ENCODE results near the gene PRG3. TPM values are rescaled to one million over a fixed set of nuclear protein-coding genes. Genes with fewer than 3 reads are reported as not detected.

The PRG3 gene
- total and polyA plus RNA-seq, 9 of the 15 experiments (the other 6 are each of a cell fraction or from before 2014, with no cell fraction given) = 0.18 to 0.55 (median 0.38) TPM; not detected in 6

- TF ChIP-seq, protein P1, sequence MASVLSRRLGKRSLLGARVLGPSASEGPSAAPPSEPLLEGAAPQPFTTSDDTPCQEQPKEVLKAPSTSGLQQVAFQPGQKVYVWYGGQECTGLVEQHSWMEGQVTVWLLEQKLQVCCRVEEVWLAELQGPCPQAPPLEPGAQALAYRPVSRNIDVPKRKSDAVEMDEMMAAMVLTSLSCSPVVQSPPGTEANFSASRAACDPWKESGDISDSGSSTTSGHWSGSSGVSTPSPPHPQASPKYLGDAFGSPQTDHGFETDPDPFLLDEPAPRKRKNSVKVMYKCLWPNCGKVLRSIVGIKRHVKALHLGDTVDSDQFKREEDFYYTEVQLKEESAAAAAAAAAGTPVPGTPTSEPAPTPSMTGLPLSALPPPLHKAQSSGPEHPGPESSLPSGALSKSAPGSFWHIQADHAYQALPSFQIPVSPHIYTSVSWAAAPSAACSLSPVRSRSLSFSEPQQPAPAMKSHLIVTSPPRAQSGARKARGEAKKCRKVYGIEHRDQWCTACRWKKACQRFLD (CRISPR knock-in tag; IDR thresholded peaks at IDR 0.05) = peak; percentile 80
- TF ChIP-seq, protein P2, sequence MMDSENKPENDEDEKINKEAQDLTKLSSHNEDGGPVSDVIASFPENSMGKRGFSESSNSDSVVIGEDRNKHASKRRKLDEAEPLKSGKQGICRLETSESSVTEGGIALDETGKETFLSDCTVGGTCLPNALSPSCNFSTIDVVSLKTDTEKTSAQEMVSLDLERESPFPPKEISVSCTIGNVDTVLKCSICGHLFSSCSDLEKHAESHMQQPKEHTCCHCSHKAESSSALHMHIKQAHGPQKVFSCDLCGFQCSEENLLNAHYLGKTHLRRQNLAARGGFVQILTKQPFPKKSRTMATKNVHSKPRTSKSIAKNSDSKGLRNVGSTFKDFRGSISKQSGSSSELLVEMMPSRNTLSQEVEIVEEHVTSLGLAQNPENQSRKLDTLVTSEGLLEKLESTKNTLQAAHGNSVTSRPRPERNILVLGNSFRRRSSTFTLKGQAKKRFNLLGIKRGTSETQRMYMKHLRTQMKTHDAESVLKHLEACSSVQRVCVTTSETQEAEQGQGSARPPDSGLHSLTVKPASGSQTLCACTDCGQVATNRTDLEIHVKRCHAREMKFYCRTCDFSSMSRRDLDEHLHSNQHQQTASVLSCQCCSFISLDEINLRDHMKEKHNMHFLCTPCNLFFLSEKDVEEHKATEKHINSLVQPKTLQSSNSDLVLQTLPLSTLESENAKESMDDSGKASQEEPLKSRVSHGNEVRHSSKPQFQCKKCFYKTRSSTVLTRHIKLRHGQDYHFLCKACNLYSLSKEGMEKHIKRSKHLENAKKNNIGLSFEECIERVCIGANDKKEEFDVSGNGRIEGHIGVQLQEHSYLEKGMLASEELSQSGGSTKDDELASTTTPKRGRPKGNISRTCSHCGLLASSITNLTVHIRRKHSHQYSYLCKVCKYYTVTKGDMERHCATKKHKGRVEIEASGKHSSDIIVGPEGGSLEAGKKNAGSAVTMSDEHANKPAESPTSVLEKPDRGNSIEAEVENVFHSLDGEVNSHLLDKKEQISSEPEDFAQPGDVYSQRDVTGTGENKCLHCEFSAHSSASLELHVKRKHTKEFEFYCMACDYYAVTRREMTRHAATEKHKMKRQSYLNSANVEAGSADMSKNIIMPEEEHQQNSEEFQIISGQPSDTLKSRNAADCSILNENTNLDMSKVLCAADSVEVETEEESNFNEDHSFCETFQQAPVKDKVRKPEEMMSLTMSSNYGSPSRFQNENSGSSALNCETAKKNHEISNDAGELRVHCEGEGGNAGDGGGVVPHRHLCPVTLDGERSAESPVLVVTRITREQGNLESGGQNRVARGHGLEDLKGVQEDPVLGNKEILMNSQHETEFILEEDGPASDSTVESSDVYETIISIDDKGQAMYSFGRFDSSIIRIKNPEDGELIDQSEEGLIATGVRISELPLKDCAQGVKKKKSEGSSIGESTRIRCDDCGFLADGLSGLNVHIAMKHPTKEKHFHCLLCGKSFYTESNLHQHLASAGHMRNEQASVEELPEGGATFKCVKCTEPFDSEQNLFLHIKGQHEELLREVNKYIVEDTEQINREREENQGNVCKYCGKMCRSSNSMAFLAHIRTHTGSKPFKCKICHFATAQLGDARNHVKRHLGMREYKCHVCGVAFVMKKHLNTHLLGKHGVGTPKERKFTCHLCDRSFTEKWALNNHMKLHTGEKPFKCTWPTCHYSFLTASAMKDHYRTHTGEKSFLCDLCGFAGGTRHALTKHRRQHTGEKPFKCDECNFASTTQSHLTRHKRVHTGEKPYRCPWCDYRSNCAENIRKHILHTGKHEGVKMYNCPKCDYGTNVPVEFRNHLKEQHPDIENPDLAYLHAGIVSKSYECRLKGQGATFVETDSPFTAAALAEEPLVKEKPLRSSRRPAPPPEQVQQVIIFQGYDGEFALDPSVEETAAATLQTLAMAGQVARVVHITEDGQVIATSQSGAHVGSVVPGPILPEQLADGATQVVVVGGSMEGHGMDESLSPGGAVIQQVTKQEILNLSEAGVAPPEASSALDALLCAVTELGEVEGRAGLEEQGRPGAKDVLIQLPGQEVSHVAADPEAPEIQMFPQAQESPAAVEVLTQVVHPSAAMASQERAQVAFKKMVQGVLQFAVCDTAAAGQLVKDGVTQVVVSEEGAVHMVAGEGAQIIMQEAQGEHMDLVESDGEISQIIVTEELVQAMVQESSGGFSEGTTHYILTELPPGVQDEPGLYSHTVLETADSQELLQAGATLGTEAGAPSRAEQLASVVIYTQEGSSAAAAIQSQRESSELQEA (IDR thresholded peaks at IDR 0.05; ENCODE audit: low read depth) = no peak
- peak; percentile 78 for TF ChIP-seq STAT5A (IDR thresholded peaks at IDR 0.05; ENCODE audit: borderline replicate concordance, low read length)
- TF ChIP-seq SMAD2 (IDR thresholded peaks at IDR 0.05; ENCODE audit: low read depth, low read length) = no peak
- peak; percentile 31 for TF ChIP-seq HMGN3 (IDR thresholded peaks at IDR 0.05; ENCODE audit: borderline replicate concordance, extremely low read depth, insufficient read length, low read depth, low read length)
- TF ChIP-seq ZC3H4 (CRISPR knock-in tag; IDR thresholded peaks at IDR 0.05; ENCODE audit: borderline replicate concordance) = no peak
- TF ChIP-seq TEAD2 (tag; IDR thresholded peaks at IDR 0.05) = no peak
- peak; percentile 88 for TF ChIP-seq CTBP1 (IDR thresholded peaks at IDR 0.05; ENCODE audit: borderline replicate concordance)
- no peak for TF ChIP-seq CBX8 (IDR thresholded peaks at IDR 0.05; ENCODE audit: borderline replicate concordance, extremely low read depth, low read depth, low read length, poor library complexity, severe bottlenecking)
- TF ChIP-seq SMARCC2 (IDR thresholded peaks at IDR 0.05; ENCODE audit: low read depth) = peak; percentile 84
- TF ChIP-seq HNRNPH1 (optimal IDR thresholded peaks at IDR 0.05; ENCODE audit: low read depth, low read length) = no peak
- TF ChIP-seq GATA2 (CRISPR knock-in tag; IDR thresholded peaks at IDR 0.05) = peak; percentile 80
- peak; percentile 50; the same call in 1 of the 2 replicates for TF ChIP-seq PHB2 (IDR thresholded peaks at IDR 0.05; ENCODE audit: low read depth)
- TF ChIP-seq NBN (IDR thresholded peaks at IDR 0.05; ENCODE audit: low read depth) = 0 out of 2 replicates have a peak, but pooled peaks have one; percentile 43
- no peak for TF ChIP-seq ZNF583 (CRISPR knock-in tag; IDR thresholded peaks at IDR 0.05)
- 0 out of 4 replicates have a peak, but pooled peaks of 1 of the 2 experiments have one; percentile 27 for TF ChIP-seq NRF1 (conservative IDR thresholded peaks at IDR 0.05 in 1 of 2, IDR thresholded peaks at IDR 0.05 in 1 of 2)
Measured at GRCh38 chr11:57402188-57403002, 21.4 kb upstream of the PRG3 start (continued).

Data from K562 (cell line).